ENCODE results near the gene KDM5B.

- no peak for TF ChIP-seq POLR2AphosphoS5 (IDR thresholded peaks at IDR 0.05; ENCODE audit: low read depth, low read length)
- no peak for TF ChIP-seq POLR2A (IDR thresholded peaks at IDR 0.05; ENCODE audit: low read depth, low read length)
- TF ChIP-seq TAF1 (IDR thresholded peaks at IDR 0.05; ENCODE audit: borderline replicate concordance, low read depth, low read length) = no peak
Observed at GRCh38 chr1:202781180-202781579, 27.0 kb downstream of the KDM5B start.

Measured in GM12892 (cell line).